Chondrocyte (in vitro differentiated cells): ENCODE results near the gene MTA3. TPM values are rescaled to one million over a fixed set of nuclear protein-coding genes. Genes with fewer than 3 reads are reported as not detected.
"Not testable (repeated sequence)": the region's sequence is repeated elsewhere in the genome, so short reads cannot be mapped to it uniquely, and the experiment has no call there.

ENCODE experiments used
- DNase-seq: peaks from one replicate; pipeline ENCODE4 v3.0.0; 2021; ENCODE audit warnings: mixed read lengths, low spot score
- H3K27ac Mint-ChIP-seq: one replicate; pipeline ENCODE4 v1.8.0; 2021; ENCODE audit warnings: mild to moderate bottlenecking, moderate library complexity, mixed read lengths; ENCODE audit not compliant: unreplicated experiment
- H3K27me3 Mint-ChIP-seq: 2 replicates; pipeline ENCODE4 v1.8.0; 2021; ENCODE audit warnings: low read depth, mixed read lengths
- H3K36me3 Mint-ChIP-seq: 2 replicates; pipeline ENCODE4 v1.8.0; 2021; ENCODE audit warnings: low read depth, mixed read lengths
- H3K4me1 Mint-ChIP-seq: 2 replicates; pipeline ENCODE4 v1.8.0; 2021; ENCODE audit warnings: low read depth, mild to moderate bottlenecking, mixed read lengths
- H3K4me3 Mint-ChIP-seq: one replicate; pipeline ENCODE4 v1.8.0; 2021; ENCODE audit warnings: mild to moderate bottlenecking, moderate library complexity, mixed read lengths; ENCODE audit not compliant: unreplicated experiment
- H3K9me3 Mint-ChIP-seq: 2 replicates; pipeline ENCODE4 v1.8.0; 2021; ENCODE audit warnings: low read depth, mixed read lengths
- CTCF ChIP-seq: fragments of 200-600 bp; sonication (generic); IDR thresholded peaks from 2 replicates; pipeline ENCODE4 v1.5.0; 2021; ENCODE audit warnings: antibody characterized with exemption, mild to moderate bottlenecking, moderate library complexity
- total RNA-seq: library from RNA; stranded (reverse); gene quantifications from 3 replicates; pipeline ENCODE4 v1.2.1, GENCODE V29; 2021

MTA3 gene
- total RNA-seq, 1 donor from 2014 or later: 39.3 TPM

DNA sequence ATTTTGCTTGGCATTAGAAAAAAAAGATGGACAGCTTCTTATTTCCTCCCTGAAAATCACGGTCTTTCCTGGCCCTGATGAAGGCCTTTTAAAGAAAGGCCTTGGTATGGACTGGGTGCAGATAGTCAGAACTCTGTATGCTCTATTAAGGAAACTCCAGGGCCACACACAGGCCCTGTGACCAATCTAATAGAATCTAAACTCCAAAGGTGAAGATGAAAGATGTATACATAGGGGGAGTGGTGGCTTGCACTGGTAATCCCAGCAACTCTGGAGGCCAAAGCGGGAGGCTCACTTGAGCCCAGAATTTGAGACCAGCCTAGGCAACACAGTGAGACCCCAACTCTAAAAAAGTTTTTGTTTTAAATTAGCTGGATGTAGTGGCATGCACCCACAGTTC, 158.2 kb downstream of the MTA3 start:
- TF ChIP-seq CTCF: no peak
- Mint-ChIP-seq H3K27ac (no peak overlapping the region), H3K27me3 (no peaks in the 10 kb centered on the region), H3K36me3 (peaks cover 16% of the 10 kb centered on the region), H3K4me3 (no peak overlapping the region), H3K4me1 (peaks cover 13% of the 10 kb centered on the region), H3K9me3 (peaks cover 10% of the 10 kb centered on the region)
- no peak for DNase-seq

DNA sequence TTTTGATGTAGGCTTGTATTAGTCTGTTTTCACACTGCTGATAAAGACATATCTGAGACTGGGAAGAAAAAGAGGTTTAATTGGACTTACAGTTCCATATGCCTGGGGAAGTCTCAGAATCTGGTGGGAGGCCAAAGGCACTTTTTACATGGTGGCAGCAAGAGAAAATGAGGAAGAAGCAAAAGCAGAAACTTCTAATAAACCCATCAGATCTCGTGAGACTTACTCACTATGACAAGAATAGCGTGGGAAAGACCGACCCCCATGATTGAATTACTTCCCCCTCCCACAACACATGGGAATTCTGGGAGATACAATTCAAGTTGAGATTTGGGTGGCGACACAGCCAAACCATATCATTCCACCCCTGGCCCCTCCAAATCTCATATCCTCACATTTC, 162.9 kb downstream of the MTA3 start:
- not testable (repeated sequence) for H3K27ac Mint-ChIP-seq, H3K4me1 Mint-ChIP-seq, H3K27me3 Mint-ChIP-seq, H3K4me3 Mint-ChIP-seq, DNase-seq
- peaks cover 36% of the 10 kb centered on the region for H3K36me3 Mint-ChIP-seq
- H3K9me3 Mint-ChIP-seq: peaks cover 31% of the 10 kb centered on the region

GRCh38 chr2:42733852-42734251, 165.4 kb downstream of the MTA3 start:
- no peak for TF ChIP-seq CTCF
- Mint-ChIP-seq H3K4me3 (no peak overlapping the region), H3K27me3 (no peaks in the 10 kb centered on the region), H3K27ac (no peak overlapping the region), H3K36me3 (peaks cover 43% of the 10 kb centered on the region), H3K4me1 (peaks cover under 1% of the 10 kb centered on the region), H3K9me3 (peaks cover 31% of the 10 kb centered on the region)
- no peak for DNase-seq

DNA sequence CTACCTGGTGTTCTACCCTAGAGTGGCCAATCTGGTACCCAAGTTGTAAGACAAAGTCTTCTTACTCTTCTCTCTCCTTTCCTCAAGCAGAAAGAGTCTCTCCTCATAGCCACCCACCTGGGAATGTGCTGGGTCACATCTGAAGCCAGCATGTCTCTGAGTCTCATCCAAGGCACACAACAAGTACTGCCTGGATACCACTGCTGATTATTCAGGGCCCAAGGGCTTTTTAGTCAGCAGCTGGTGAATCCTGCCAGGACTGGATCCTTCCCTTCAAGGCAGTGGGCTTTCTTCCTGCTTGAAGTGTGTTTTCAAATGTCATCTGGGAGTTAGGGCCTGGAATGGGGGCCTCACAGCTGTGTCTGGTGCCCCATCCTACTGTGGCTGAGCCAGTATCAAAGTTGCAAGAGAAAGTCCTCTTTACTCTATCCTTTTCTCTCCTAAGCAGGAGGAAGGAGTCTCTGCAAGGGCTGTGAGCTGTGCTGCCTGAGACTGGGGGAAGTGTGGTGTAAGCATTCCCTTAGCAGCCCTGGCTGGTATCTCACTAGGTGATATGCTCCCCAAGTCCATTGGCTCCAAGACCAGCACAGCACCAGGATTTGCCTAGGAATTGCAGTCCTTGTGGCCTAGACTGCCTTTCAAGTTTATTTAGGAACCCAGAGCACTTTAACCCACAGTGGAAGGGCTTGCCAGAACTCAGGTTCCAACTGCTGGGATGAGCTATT, 168.3 kb downstream of the MTA3 start:
- H3K27me3 Mint-ChIP-seq: no peaks in the 10 kb centered on the region
- no peak overlapping the region for H3K27ac Mint-ChIP-seq
- no peak overlapping the region for H3K4me3 Mint-ChIP-seq
- no peak for TF ChIP-seq CTCF
- H3K36me3 Mint-ChIP-seq: peaks cover 42% of the 10 kb centered on the region
- H3K4me1 Mint-ChIP-seq: no peaks in the 10 kb centered on the region
- H3K9me3 Mint-ChIP-seq: peaks cover 26% of the 10 kb centered on the region
- DNase-seq: no peak

DNA sequence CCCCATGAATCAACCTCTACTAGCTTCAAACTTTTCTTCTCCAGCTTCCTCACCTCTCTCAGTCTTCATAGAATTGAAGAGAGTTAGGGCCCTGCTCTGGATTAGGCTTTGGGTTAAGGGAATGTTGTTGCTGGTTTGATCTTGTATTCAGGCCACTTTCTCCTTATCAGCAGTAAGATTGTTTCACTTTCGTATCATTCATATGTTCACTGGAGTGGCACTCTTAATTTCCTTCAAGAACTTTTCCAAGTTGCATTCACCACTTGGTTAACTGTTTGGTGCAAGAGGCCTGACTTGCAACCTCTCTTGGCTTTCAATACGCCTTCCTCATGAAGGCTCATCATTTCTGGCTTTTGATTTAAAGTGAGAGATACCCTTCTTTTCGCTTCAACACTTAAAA, 172.7 kb downstream of the MTA3 start:
- DNase-seq: no peak
- Mint-ChIP-seq H3K27ac (no peak overlapping the region), H3K4me3 (no peak overlapping the region), H3K9me3 (peaks cover 5% of the 10 kb centered on the region), H3K4me1 (peaks cover 3% of the 10 kb centered on the region), H3K27me3 (no peaks in the 10 kb centered on the region), H3K36me3 (peaks cover 24% of the 10 kb centered on the region)
- TF ChIP-seq CTCF: no peak
